BE2C (cell line): Measurements from ENCODE around the gene AUTS2.

ENCODE experiments used
- DNase-seq: peaks from one replicate; pipeline ENCODE4 v3.0.0-alpha.2; 2020
- H3K27me3 ChIP-seq: fragments of 250-450 bp; sonication (Bioruptor Pico); 2 replicates; pipeline ENCODE4 v1.5.1; 2020; ENCODE audit warnings: mild to moderate bottlenecking
- H3K36me3 ChIP-seq: fragments of 250-450 bp; sonication (Bioruptor Pico); 2 replicates; pipeline ENCODE4 v1.5.1; 2020; ENCODE audit warnings: mild to moderate bottlenecking
- H3K4me1 ChIP-seq: fragments of 250-450 bp; sonication (Bioruptor Pico); 2 replicates; pipeline ENCODE4 v1.5.1; 2020
- H3K4me3 ChIP-seq: 2 replicates; pipeline ENCODE4 v1.5.1; 2011; ENCODE audit warnings: low read depth, low read length
- H3K9me3 ChIP-seq: fragments of 250-450 bp; sonication (Bioruptor Pico); 2 replicates; pipeline ENCODE4 v1.5.1; 2020
- CTCF ChIP-seq: IDR thresholded peaks from 2 replicates; pipeline ENCODE4 v1.5.1; 2012; ENCODE audit warnings: mild to moderate bottlenecking, low read depth, low read length

AUTS2 gene

GRCh38 chr7:70698219-70698832 lies 1100.1 kb downstream of the AUTS2 start:
- DNase-seq: peak; percentile 47

GRCh38 chr7:70699271-70699670 lies 1101.0 kb downstream of the AUTS2 start:
- H3K4me1 ChIP-seq: no peaks in the 10 kb centered on the region
- DNase-seq: no peak
- H3K9me3 ChIP-seq: no peaks in the 10 kb centered on the region
- peaks cover 19% of the 10 kb centered on the region for H3K27me3 ChIP-seq
- no peak for TF ChIP-seq CTCF
- H3K4me3 ChIP-seq: no peak overlapping the region
- no peaks in the 10 kb centered on the region for H3K36me3 ChIP-seq

More at GRCh38 chr7:70698219-70698832, 1100.1 kb downstream of the AUTS2 start:
- peak; percentile 98 for TF ChIP-seq CTCF
- no peaks in the 10 kb centered on the region for H3K4me1 ChIP-seq
- peaks cover 19% of the 10 kb centered on the region for H3K27me3 ChIP-seq
- H3K9me3 ChIP-seq: no peaks in the 10 kb centered on the region
- no peak overlapping the region for H3K4me3 ChIP-seq
- H3K36me3 ChIP-seq: no peaks in the 10 kb centered on the region

- Histone ChIP-seq H3K4me1 (no peaks in the 10 kb centered on the region), H3K36me3 (no peaks in the 10 kb centered on the region), H3K4me3 (no peak overlapping the region), H3K9me3 (no peaks in the 10 kb centered on the region), H3K27me3 (peaks cover 11% of the 10 kb centered on the region)
- no peak for TF ChIP-seq CTCF
- DNase-seq: no peak
Measured at GRCh38 chr7:70700055-70700940, 1102.0 kb downstream of the AUTS2 start.

- no peaks in the 10 kb centered on the region for H3K9me3 ChIP-seq
- H3K4me1 ChIP-seq: no peaks in the 10 kb centered on the region
- DNase-seq: no peak
- no peak overlapping the region for H3K4me3 ChIP-seq
- H3K27me3 ChIP-seq: peaks cover 4% of the 10 kb centered on the region
- TF ChIP-seq CTCF: no peak
- H3K36me3 ChIP-seq: no peaks in the 10 kb centered on the region
Measured at GRCh38 chr7:70700941-70701425, 1102.7 kb downstream of the AUTS2 start.

- Histone ChIP-seq H3K36me3 (no peaks in the 10 kb centered on the region), H3K27me3 (no peaks in the 10 kb centered on the region; the same call in 1 of the 2 replicates), H3K4me3 (no peak overlapping the region), H3K4me1 (no peaks in the 10 kb centered on the region), H3K9me3 (no peaks in the 10 kb centered on the region)
- no peak for TF ChIP-seq CTCF
- DNase-seq: no peak
Measured at GRCh38 chr7:70701477-70701876, 1103.2 kb downstream of the AUTS2 start.

GRCh38 chr7:70701991-70702390 lies 1103.7 kb downstream of the AUTS2 start:
- Histone ChIP-seq H3K36me3 (no peaks in the 10 kb centered on the region), H3K4me3 (no peak overlapping the region), H3K9me3 (no peaks in the 10 kb centered on the region), H3K27me3 (no peaks in the 10 kb centered on the region), H3K4me1 (no peaks in the 10 kb centered on the region)
- TF ChIP-seq CTCF: no peak
- DNase-seq: no peak
